Measurements from ENCODE around the gene PTGR3.

PTGR3 gene

DNA sequence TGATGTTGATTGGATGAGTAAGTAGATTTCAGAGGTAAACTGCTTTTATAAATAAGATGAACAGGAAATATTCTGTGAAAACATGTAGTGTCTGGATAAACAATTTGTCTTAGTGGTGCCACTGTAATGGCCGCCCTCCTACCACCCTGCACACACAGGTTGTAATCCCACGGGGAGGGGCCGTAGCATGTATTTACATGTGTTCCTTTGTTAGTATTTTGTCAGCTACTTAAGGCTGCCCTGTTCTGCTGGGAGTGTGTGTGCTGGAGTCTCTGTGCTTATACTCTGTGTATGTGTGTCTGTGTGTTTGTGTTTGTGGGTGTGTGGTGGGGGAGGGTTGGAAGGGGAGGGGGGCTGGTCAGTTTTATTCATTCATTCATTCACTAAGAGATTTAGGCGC, 6.7 kb upstream of the PTGR3 start:
- Mint-ChIP-seq H3K27ac (peak overlapping the region; percentile 96), H3K9me3 (no peaks in the 10 kb centered on the region), H3K4me1 (peaks cover 86% of the 10 kb centered on the region), H3K36me3 (ENCODE audit: low read depth) (peaks cover 13% of the 10 kb centered on the region), H3K27me3 (ENCODE audit: low read depth, poor library complexity) (peaks cover 4% of the 10 kb centered on the region), H3K4me3 (peak overlapping the region; percentile 89)
- TF ChIP-seq, protein P1, sequence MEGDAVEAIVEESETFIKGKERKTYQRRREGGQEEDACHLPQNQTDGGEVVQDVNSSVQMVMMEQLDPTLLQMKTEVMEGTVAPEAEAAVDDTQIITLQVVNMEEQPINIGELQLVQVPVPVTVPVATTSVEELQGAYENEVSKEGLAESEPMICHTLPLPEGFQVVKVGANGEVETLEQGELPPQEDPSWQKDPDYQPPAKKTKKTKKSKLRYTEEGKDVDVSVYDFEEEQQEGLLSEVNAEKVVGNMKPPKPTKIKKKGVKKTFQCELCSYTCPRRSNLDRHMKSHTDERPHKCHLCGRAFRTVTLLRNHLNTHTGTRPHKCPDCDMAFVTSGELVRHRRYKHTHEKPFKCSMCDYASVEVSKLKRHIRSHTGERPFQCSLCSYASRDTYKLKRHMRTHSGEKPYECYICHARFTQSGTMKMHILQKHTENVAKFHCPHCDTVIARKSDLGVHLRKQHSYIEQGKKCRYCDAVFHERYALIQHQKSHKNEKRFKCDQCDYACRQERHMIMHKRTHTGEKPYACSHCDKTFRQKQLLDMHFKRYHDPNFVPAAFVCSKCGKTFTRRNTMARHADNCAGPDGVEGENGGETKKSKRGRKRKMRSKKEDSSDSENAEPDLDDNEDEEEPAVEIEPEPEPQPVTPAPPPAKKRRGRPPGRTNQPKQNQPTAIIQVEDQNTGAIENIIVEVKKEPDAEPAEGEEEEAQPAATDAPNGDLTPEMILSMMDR (IDR thresholded peaks at IDR 0.05), result no peak
- no peak for DNase-seq

DNA sequence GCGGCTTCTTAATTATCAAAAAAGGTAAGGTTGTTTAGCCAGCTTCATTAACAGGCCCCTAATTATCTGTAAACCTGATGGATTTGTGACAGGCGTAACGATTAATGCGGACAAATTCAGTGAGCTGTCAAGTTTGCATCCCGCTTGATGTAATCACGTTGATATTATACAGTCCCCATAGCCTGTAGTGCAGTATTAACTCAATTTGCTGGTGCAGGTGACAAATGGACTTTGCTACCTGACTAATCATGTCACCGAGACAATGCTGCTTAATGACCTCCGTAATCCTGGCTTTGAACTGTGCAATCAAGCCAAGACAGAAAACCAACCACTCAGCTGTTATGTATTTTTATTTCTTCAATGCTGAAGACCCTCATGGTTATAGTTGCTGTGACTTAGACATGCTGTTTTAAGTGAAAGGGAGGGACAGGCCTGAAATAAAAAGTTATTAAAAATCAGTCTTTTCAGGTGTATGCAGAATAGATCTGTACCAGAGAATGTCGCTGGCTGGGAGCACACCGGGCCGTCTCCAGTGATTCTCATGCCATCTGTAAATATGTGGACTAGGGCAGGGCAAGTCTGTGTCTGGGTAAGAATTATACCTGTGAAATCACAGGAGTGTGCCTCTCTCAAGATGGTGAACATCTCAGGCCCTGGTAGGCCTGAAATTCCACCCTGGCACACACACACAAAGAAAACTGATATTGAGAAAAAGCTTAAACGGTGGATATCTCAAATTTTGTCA, 6.0 kb upstream of the PTGR3 start:
- no peaks in the 10 kb centered on the region for H3K9me3 Mint-ChIP-seq
- peaks cover 86% of the 10 kb centered on the region for H3K4me1 Mint-ChIP-seq

DNA sequence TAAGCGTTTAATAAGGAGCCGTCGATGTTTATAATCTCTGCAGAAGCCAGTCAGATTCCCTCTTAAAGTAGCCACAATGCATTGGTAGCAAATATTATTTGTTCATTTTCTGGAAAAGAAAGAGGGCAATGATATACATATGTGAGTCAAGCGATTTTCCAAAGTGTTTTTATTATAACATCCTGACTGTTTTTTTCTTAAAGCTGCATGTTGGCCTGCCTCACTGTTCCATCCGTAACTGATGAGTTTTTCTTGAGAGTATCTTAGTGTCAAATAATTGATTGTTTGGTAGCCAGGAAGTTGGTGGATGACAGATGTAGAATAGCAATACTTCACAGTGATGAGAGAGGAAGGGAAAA, 5.4 kb upstream of the PTGR3 start:
- no peaks in the 10 kb centered on the region for H3K9me3 Mint-ChIP-seq
- H3K4me3 Mint-ChIP-seq, result peak overlapping the region; percentile 89
- no peak for DNase-seq
- H3K36me3 Mint-ChIP-seq (ENCODE audit: low read depth), result peaks cover 13% of the 10 kb centered on the region
- TF ChIP-seq, protein P1 (IDR thresholded peaks at IDR 0.05), result no peak
- H3K4me1 Mint-ChIP-seq, result peaks cover 83% of the 10 kb centered on the region
- H3K27ac Mint-ChIP-seq, result no peak overlapping the region
- peaks cover 4% of the 10 kb centered on the region for H3K27me3 Mint-ChIP-seq (ENCODE audit: low read depth, poor library complexity)

More for the DNA sequence above, 6.0 kb upstream of the PTGR3 start:
- TF ChIP-seq, protein P1 (IDR thresholded peaks at IDR 0.05), result no peak
- Mint-ChIP-seq H3K27me3 (ENCODE audit: low read depth, poor library complexity) (peaks cover 4% of the 10 kb centered on the region), H3K27ac (peak overlapping the region; percentile 96), H3K36me3 (ENCODE audit: low read depth) (peaks cover 13% of the 10 kb centered on the region), H3K4me3 (peak overlapping the region; percentile 89)
- no peak for DNase-seq

DNA sequence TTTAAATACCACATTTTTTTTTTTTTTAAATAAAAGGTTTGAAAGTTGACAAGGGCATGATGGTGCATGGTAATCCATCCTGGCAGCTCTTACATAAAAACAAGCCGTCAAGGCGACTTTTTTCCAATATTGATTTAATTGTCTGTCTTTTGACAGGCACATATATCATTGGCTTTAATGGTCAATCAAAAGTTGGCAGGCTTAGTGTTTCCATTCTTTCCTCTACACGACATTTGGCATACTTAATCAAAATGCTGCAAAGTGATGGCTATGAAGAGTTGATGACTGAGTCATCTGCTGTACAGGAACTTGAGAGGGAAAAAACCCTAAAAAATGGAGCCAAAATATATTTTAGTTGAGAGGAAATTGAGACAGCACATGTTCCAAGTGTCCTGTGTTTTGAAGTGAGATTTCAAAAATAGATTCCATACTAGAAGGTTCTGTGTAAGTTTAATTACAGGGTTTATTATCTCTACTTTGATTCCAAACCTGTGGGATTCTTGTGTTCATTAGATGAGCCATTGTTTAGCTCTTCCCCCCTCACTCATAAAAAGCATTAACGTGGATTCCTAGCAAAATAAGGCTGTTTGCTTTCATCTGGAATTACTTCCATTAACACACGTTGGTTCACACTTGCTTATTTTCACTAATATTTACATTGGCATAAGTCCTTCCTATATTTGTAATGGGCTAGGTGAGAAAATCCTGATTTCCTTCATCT, 4.8 kb upstream of the PTGR3 start:
- H3K9me3 Mint-ChIP-seq, result no peaks in the 10 kb centered on the region
- H3K27me3 Mint-ChIP-seq (ENCODE audit: low read depth, poor library complexity), result peaks cover 4% of the 10 kb centered on the region
- H3K4me1 Mint-ChIP-seq, result peaks cover 78% of the 10 kb centered on the region
- H3K4me3 Mint-ChIP-seq, result peak overlapping the region; percentile 89
- H3K27ac Mint-ChIP-seq, result no peak overlapping the region
- peaks cover 13% of the 10 kb centered on the region for H3K36me3 Mint-ChIP-seq (ENCODE audit: low read depth)
- no peak for DNase-seq
- TF ChIP-seq, protein P1 (IDR thresholded peaks at IDR 0.05), result no peak

DNA sequence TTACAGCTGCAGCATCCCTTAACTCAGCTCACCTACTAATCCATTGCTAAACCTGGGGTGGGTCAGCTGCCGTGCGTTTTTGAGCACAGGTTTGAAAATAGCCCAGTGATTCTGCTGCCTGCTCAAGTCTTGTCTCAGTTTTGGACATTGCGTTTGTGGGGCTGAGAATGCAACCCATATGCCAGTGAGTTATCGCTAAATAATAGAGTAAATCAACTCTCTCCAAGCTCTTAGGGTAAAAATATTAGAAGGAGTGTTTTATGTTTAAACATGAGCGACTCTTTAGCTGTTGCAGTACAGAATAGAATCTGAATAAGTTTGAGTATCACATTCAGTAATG, 3.8 kb upstream of the PTGR3 start:
- peaks cover 67% of the 10 kb centered on the region for H3K4me1 Mint-ChIP-seq
- H3K36me3 Mint-ChIP-seq (ENCODE audit: low read depth), result peaks cover 13% of the 10 kb centered on the region
- no peak for DNase-seq
- H3K27ac Mint-ChIP-seq, result peak overlapping the region; percentile 53
- peaks cover 4% of the 10 kb centered on the region for H3K27me3 Mint-ChIP-seq (ENCODE audit: low read depth, poor library complexity)
- H3K9me3 Mint-ChIP-seq, result no peaks in the 10 kb centered on the region
- TF ChIP-seq, protein P1 (IDR thresholded peaks at IDR 0.05), result no peak
- H3K4me3 Mint-ChIP-seq, result peak overlapping the region; percentile 89

Data from nephron progenitor cell (in vitro differentiated cells).